SK-N-MC (cell line): ENCODE measurements around the gene VWA3A.

Experiments used
- DNase-seq: peaks from one replicate; pipeline ENCODE4 v3.0.0-alpha.2; 2011; ENCODE audit warnings: low read depth, low spot score
- H3K27ac ChIP-seq: fragments of 200-600 bp; sonication (generic); 2 replicates; pipeline ENCODE4 v1.5.1; 2016; ENCODE audit warnings: mixed run types
- H3K36me3 ChIP-seq: fragments of 200-600 bp; sonication (generic); 2 replicates; pipeline ENCODE4 v1.6.1; 2017; ENCODE audit warnings: antibody characterized with exemption, low read length, mixed read lengths; ENCODE audit not compliant: insufficient read depth
- H3K4me3 ChIP-seq: fragments of 200-600 bp; sonication (generic); 2 replicates; pipeline ENCODE4 v1.5.1; 2016
- H3K9ac ChIP-seq: fragments of 200-600 bp; sonication (generic); 2 replicates; pipeline ENCODE4 v1.8.0; 2017; ENCODE audit warnings: mixed run types, mixed read lengths; ENCODE audit not compliant: insufficient read length
- H3K9me3 ChIP-seq: fragments of 200-600 bp; sonication (generic); 2 replicates; pipeline ENCODE4 v1.6.1; 2017; ENCODE audit warnings: low read depth, mild to moderate bottlenecking, antibody characterized with exemption, low read length, moderate library complexity, mixed read lengths
- EZH2 ChIP-seq: fragments of 200-600 bp; sonication (generic); IDR thresholded peaks from one replicate; pipeline ENCODE4 v1.6.1; 2017; ENCODE audit warnings: antibody characterized with exemption
- FOXP2 ChIP-seq: optimal IDR thresholded peaks from 2 replicates; pipeline ENCODE3; 2011; ENCODE audit warnings: mild to moderate bottlenecking, moderate library complexity; ENCODE audit not compliant: insufficient read depth; ENCODE audit errors: extremely low read length, control extremely low read depth
- POLR2AphosphoS5 ChIP-seq: IDR thresholded peaks from 2 replicates; pipeline ENCODE4 v1.6.1; 2012; ENCODE audit warnings: mild to moderate bottlenecking, low read depth, low read length, borderline replicate concordance

VWA3A gene

GRCh38 chr16:22063888-22064467, 28.4 kb upstream of the VWA3A start:
- H3K9ac ChIP-seq: no peak overlapping the region
- TF ChIP-seq FOXP2 (no peak), EZH2 (no peak), POLR2AphosphoS5 (no peak)
- H3K9me3 ChIP-seq: no peaks in the 10 kb centered on the region
- H3K36me3 ChIP-seq: peaks cover 11% of the 10 kb centered on the region
- no peak overlapping the region for H3K27ac ChIP-seq
- H3K4me3 ChIP-seq: no peak overlapping the region
- DNase-seq: no peak

- no peak overlapping the region for H3K4me3 ChIP-seq
- TF ChIP-seq POLR2AphosphoS5 (no peak), EZH2 (no peak), FOXP2 (no peak)
- H3K9me3 ChIP-seq: no peaks in the 10 kb centered on the region
Observed at GRCh38 chr16:22065252-22065651, 27.1 kb upstream of the VWA3A start.

GRCh38 chr16:22070361-22071330, 21.7 kb upstream of the VWA3A start:
- Histone ChIP-seq H3K27ac (no peak overlapping the region), H3K9ac (no peak overlapping the region), H3K36me3 (peaks cover 11% of the 10 kb centered on the region), H3K4me3 (no peak overlapping the region), H3K9me3 (no peaks in the 10 kb centered on the region)
- TF ChIP-seq POLR2AphosphoS5 (no peak), EZH2 (no peak), FOXP2 (no peak)
- DNase-seq: no peak

More at GRCh38 chr16:22065252-22065651, 27.1 kb upstream of the VWA3A start:
- H3K27ac ChIP-seq: no peak overlapping the region
- DNase-seq: no peak
- H3K9ac ChIP-seq: no peak overlapping the region
- H3K36me3 ChIP-seq: peaks cover 11% of the 10 kb centered on the region

- H3K4me3 ChIP-seq: no peak overlapping the region
- peaks cover 8% of the 10 kb centered on the region for H3K36me3 ChIP-seq
- no peak for TF ChIP-seq FOXP2
- no peak for TF ChIP-seq EZH2
- TF ChIP-seq POLR2AphosphoS5: no peak
- DNase-seq: no peak
- no peak overlapping the region for H3K9ac ChIP-seq
- H3K27ac ChIP-seq: no peak overlapping the region
- no peaks in the 10 kb centered on the region for H3K9me3 ChIP-seq
Observed at GRCh38 chr16:22071331-22071910, 20.9 kb upstream of the VWA3A start.

- Histone ChIP-seq H3K9me3 (no peaks in the 10 kb centered on the region), H3K9ac (no peak overlapping the region), H3K27ac (no peak overlapping the region), H3K4me3 (no peak overlapping the region), H3K36me3 (no peaks in the 10 kb centered on the region)
- no peak for DNase-seq
- TF ChIP-seq EZH2 (no peak), POLR2AphosphoS5 (no peak), FOXP2 (no peak)
Observed at GRCh38 chr16:22073350-22073749, 19.0 kb upstream of the VWA3A start.

GRCh38 chr16:22075043-22075757, 17.1 kb upstream of the VWA3A start:
- no peak for DNase-seq
- Histone ChIP-seq H3K27ac (no peak overlapping the region), H3K4me3 (no peak overlapping the region), H3K36me3 (no peaks in the 10 kb centered on the region), H3K9ac (no peak overlapping the region), H3K9me3 (no peaks in the 10 kb centered on the region)
- TF ChIP-seq FOXP2 (no peak), EZH2 (no peak), POLR2AphosphoS5 (no peak)

- H3K27ac ChIP-seq: no peak overlapping the region
- TF ChIP-seq FOXP2 (no peak), EZH2 (no peak), POLR2AphosphoS5 (no peak)
- no peak for DNase-seq
- no peaks in the 10 kb centered on the region for H3K36me3 ChIP-seq
- H3K9ac ChIP-seq: no peak overlapping the region
- H3K4me3 ChIP-seq: no peak overlapping the region
- no peaks in the 10 kb centered on the region for H3K9me3 ChIP-seq
Observed at GRCh38 chr16:22075776-22076175, 16.6 kb upstream of the VWA3A start.
